Liver (tissue), 9 donors: Measurements from ENCODE around the gene TECPR1. TPM values are rescaled to one million over a fixed set of nuclear protein-coding genes. Genes with fewer than 3 reads are reported as not detected.

ENCODE experiments used
- DNase-seq: peaks from one replicate; pipeline ENCODE4 v3.0.0-alpha.2; 2017; ENCODE audit warnings: low spot score
- H3K27ac ChIP-seq, 2 donors: one replicate each; pipeline ENCODE4 v1.7.0; 2013; ENCODE audit warnings: inconsistent platforms in 2 of 2, low read length in 2 of 2, control low read depth in 1 of 2, low read depth in 1 of 2, mild to moderate bottlenecking in 1 of 2
- H3K27me3 ChIP-seq, 4 donors: one replicate each; pipeline versions ENCODE4 v1.6.1 to v1.7.0; 2013; ENCODE audit warnings: low read length in 3 of 4, inconsistent platforms in 1 of 4, mild to moderate bottlenecking in 1 of 4, moderate library complexity in 1 of 4; ENCODE audit not compliant: control insufficient read depth in 4 of 4, insufficient read depth in 4 of 4
- H3K36me3 ChIP-seq, 4 donors: one replicate each; pipeline versions ENCODE4 v1.6.1 to v1.7.0; 2013; ENCODE audit warnings: low read length in 3 of 4, mild to moderate bottlenecking in 3 of 4, low read depth in 1 of 4, moderate library complexity in 1 of 4; ENCODE audit not compliant: control insufficient read depth in 4 of 4, insufficient read depth in 3 of 4
- H3K4me1 ChIP-seq, 4 donors: one replicate each; pipeline versions ENCODE4 v1.6.1 to v1.7.0; 2013; ENCODE audit warnings: low read length in 3 of 4, mild to moderate bottlenecking in 3 of 4, moderate library complexity in 1 of 4; ENCODE audit not compliant: control insufficient read depth in 4 of 4, insufficient read depth in 4 of 4
- H3K4me3 ChIP-seq, 3 donors: one replicate each; pipeline versions ENCODE4 v1.6.1 to v1.7.0; 2013; ENCODE audit warnings: low read length in 3 of 3, control low read depth in 1 of 3, low read depth in 1 of 3, mild to moderate bottlenecking in 1 of 3
- H3K9ac ChIP-seq, 2 donors: one replicate each; pipeline ENCODE4 v1.7.0; 2013; ENCODE audit warnings: low read length in 2 of 2, mild to moderate bottlenecking in 2 of 2, moderate library complexity in 2 of 2, control low read depth in 1 of 2, low read depth in 1 of 2
- H3K9me3 ChIP-seq, 4 donors: one replicate each; pipeline versions ENCODE4 v1.6.1 to v1.7.0; 2013; ENCODE audit warnings: low read length in 3 of 4; ENCODE audit not compliant: control insufficient read depth in 4 of 4
- EGR1 ChIP-seq, 2 donors: IDR thresholded peaks; 2 replicates each; pipeline ENCODE4 v1.6.1; 2016 to 2018; ENCODE audit warnings: antibody characterized with exemption in 2 of 2, low read depth in 2 of 2
- FOXA1 ChIP-seq: IDR thresholded peaks from 2 replicates; pipeline ENCODE4 v1.6.1; 2016; ENCODE audit warnings: antibody characterized with exemption
- FOXA2 ChIP-seq: IDR thresholded peaks from 2 replicates; pipeline ENCODE4 v1.6.1; 2016; ENCODE audit warnings: antibody characterized with exemption
- GABPA ChIP-seq, 2 donors: IDR thresholded peaks in 1 of 2; conservative IDR thresholded peaks in 1 of 2; 2 replicates each; pipeline ENCODE4 v1.6.1; 2016; ENCODE audit warnings: antibody characterized with exemption in 2 of 2, mild to moderate bottlenecking in 1 of 2, moderate library complexity in 1 of 2
- HNF4A ChIP-seq, 2 donors: conservative IDR thresholded peaks; 2 replicates each; pipeline ENCODE4 v1.6.1; 2016; ENCODE audit warnings: antibody characterized with exemption in 2 of 2, mild to moderate bottlenecking in 2 of 2
- HNF4G ChIP-seq: IDR thresholded peaks from 2 replicates; pipeline ENCODE4 v1.6.1; 2016; ENCODE audit warnings: antibody characterized with exemption
- JUND ChIP-seq, 2 donors: IDR thresholded peaks; 2 replicates each; pipeline ENCODE4 v1.6.1; 2016; ENCODE audit warnings: antibody characterized with exemption in 2 of 2
- NR2F2 ChIP-seq: IDR thresholded peaks from 2 replicates; pipeline ENCODE4 v1.6.1; 2016; ENCODE audit warnings: antibody characterized with exemption
- RAD21 ChIP-seq, 2 donors: IDR thresholded peaks; 2 replicates each; pipeline ENCODE4 v1.6.1; 2016; ENCODE audit warnings: antibody characterized with exemption in 2 of 2, mild to moderate bottlenecking in 2 of 2
- RXRA ChIP-seq, 2 donors: IDR thresholded peaks; 2 replicates each; pipeline ENCODE4 v1.6.1; 2017 to 2018; ENCODE audit warnings: antibody characterized with exemption in 2 of 2, mild to moderate bottlenecking in 1 of 2
- SP1 ChIP-seq: IDR thresholded peaks from 2 replicates; pipeline ENCODE4 v1.6.1; 2018; ENCODE audit warnings: antibody characterized with exemption, mild to moderate bottlenecking
- TAF1 ChIP-seq: conservative IDR thresholded peaks from 2 replicates; pipeline ENCODE4 v1.6.1; 2016; ENCODE audit warnings: antibody characterized with exemption, mild to moderate bottlenecking
- YY1 ChIP-seq: IDR thresholded peaks from 2 replicates; pipeline ENCODE4 v1.6.1; 2016; ENCODE audit warnings: antibody characterized with exemption, mild to moderate bottlenecking
- WGBS: extraction: QIAGEN DNeasy Blood & Tissue Kit; methylation state at CpG from one replicate; pipeline ENCODE4 v1.1.7; 2013; 5-methylcytosine and 5-hydroxymethylcytosine counted together
- polyA plus RNA-seq, 2 donors: library from polyadenylated mRNA; stranded (reverse) in 1 of 2; unstranded in 1 of 2; fragments of 200-250 nt in 1 of 2; fragments of >200 nt in 1 of 2; fragmentation: Nextera tagmentation in 1 of 2; extraction: Ambion mirVana in 1 of 2; gene quantifications; one replicate each; pipeline versions ENCODE4 v1.2.1 to v1.2.3, GENCODE V29; 2013 to 2015
- total RNA-seq, 2 donors: library from RNA; depleted of rRNA; stranded (reverse); fragments of >200 nt; gene quantifications; one replicate each; pipeline ENCODE4 v1.2.3, GENCODE V29; 2014
- TF ChIP-seq, protein P1 (sequence below): fragments of 150-350 bp; IDR thresholded peaks from 2 replicates; pipeline ENCODE4 v1.5.1; 2017; ENCODE audit warnings: improper control_type of control experiment, low read depth, low read length; ENCODE audit not compliant: missing input control
- TF ChIP-seq, protein P2 (sequence below): IDR thresholded peaks from 2 replicates; pipeline ENCODE4 v1.6.1; 2016; ENCODE audit warnings: antibody characterized with exemption
- TF ChIP-seq, protein P3 (sequence below): IDR thresholded peaks from 2 replicates; pipeline ENCODE4 v1.6.1; 2016; ENCODE audit warnings: antibody characterized with exemption
- TF ChIP-seq, protein P4 (sequence below): IDR thresholded peaks from 2 replicates; pipeline ENCODE4 v1.6.1; 2016; ENCODE audit warnings: antibody characterized with exemption, mild to moderate bottlenecking
- TF ChIP-seq, protein P5 (sequence below): IDR thresholded peaks from 2 replicates; pipeline ENCODE4 v1.6.1; 2016; ENCODE audit warnings: antibody characterized with exemption
- donor health status: healthy.
- donor health status: healthy.
- donor health status: healthy.
- donor health status: healthy.
- donor health status: healthy.

TECPR1 gene
- total and polyA plus RNA-seq, 4 donors, result 3.3 to 16.3 (median 7.8) TPM

DNA sequence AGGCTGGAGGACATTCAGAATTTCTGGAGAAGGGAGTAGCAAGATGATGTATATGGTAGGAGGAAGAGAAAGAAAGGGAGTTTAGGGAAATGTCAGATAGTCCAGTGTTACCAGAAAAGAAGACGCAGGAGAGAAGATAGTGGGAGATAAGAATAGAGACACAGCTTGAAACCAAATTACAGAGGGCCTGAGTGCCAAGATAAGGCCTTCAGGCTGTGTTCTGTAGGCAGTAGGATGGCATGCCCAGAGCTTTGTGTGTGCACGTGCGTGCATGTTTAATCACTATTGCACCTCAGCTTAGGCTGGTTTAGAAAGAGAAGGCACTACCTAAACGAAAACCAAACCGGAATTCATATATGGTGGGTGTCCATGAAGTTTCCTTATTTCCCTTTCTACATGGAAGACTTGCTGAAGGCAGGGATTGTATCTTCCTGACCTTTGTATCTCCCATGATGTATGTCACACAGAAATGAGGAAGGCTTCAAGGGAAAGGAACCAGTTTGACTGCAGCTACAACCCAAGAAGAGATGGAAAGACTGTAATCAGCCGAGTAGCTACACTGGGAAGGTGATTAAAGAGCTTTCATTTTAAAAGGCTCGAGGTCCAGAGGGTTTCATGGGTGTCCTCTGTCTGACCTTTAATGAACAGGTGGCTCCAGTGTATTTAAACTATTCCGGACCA is 76.6 kb downstream of the TECPR1 start:
- WGBS, result 91% methylated on average over 8 of the region's 8 CpGs
- no peak overlapping the region for H3K27ac ChIP-seq
- H3K9ac ChIP-seq, result no peak overlapping the region
- TF ChIP-seq JUND (IDR thresholded peaks at IDR 0.05) (no peak), NR2F2 (no peak), TAF1 (no peak), SP1 (no peak), RAD21 (IDR thresholded peaks at IDR 0.05) (no peak), YY1 (no peak), GABPA (IDR thresholded peaks at IDR 0.05 in 1 of 2, conservative IDR thresholded peaks at IDR 0.05 in 1 of 2) (no peak), HNF4G (no peak), RXRA (IDR thresholded peaks at IDR 0.05) (no peak), HNF4A (conservative IDR thresholded peaks at IDR 0.05) (no peak), EGR1 (IDR thresholded peaks at IDR 0.05; ENCODE audit: low read depth in 2 of 2) (no peak), FOXA1 (no peak), FOXA2 (no peak)
- TF ChIP-seq, protein P1, sequence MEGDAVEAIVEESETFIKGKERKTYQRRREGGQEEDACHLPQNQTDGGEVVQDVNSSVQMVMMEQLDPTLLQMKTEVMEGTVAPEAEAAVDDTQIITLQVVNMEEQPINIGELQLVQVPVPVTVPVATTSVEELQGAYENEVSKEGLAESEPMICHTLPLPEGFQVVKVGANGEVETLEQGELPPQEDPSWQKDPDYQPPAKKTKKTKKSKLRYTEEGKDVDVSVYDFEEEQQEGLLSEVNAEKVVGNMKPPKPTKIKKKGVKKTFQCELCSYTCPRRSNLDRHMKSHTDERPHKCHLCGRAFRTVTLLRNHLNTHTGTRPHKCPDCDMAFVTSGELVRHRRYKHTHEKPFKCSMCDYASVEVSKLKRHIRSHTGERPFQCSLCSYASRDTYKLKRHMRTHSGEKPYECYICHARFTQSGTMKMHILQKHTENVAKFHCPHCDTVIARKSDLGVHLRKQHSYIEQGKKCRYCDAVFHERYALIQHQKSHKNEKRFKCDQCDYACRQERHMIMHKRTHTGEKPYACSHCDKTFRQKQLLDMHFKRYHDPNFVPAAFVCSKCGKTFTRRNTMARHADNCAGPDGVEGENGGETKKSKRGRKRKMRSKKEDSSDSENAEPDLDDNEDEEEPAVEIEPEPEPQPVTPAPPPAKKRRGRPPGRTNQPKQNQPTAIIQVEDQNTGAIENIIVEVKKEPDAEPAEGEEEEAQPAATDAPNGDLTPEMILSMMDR, result no peak
- TF ChIP-seq, protein P2, sequence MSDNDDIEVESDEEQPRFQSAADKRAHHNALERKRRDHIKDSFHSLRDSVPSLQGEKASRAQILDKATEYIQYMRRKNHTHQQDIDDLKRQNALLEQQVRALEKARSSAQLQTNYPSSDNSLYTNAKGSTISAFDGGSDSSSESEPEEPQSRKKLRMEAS, result no peak
- TF ChIP-seq, protein P3, sequence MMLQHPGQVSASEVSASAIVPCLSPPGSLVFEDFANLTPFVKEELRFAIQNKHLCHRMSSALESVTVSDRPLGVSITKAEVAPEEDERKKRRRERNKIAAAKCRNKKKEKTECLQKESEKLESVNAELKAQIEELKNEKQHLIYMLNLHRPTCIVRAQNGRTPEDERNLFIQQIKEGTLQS, result no peak
- TF ChIP-seq, protein P4, sequence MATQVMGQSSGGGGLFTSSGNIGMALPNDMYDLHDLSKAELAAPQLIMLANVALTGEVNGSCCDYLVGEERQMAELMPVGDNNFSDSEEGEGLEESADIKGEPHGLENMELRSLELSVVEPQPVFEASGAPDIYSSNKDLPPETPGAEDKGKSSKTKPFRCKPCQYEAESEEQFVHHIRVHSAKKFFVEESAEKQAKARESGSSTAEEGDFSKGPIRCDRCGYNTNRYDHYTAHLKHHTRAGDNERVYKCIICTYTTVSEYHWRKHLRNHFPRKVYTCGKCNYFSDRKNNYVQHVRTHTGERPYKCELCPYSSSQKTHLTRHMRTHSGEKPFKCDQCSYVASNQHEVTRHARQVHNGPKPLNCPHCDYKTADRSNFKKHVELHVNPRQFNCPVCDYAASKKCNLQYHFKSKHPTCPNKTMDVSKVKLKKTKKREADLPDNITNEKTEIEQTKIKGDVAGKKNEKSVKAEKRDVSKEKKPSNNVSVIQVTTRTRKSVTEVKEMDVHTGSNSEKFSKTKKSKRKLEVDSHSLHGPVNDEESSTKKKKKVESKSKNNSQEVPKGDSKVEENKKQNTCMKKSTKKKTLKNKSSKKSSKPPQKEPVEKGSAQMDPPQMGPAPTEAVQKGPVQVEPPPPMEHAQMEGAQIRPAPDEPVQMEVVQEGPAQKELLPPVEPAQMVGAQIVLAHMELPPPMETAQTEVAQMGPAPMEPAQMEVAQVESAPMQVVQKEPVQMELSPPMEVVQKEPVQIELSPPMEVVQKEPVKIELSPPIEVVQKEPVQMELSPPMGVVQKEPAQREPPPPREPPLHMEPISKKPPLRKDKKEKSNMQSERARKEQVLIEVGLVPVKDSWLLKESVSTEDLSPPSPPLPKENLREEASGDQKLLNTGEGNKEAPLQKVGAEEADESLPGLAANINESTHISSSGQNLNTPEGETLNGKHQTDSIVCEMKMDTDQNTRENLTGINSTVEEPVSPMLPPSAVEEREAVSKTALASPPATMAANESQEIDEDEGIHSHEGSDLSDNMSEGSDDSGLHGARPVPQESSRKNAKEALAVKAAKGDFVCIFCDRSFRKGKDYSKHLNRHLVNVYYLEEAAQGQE, result no peak
- TF ChIP-seq, protein P5, sequence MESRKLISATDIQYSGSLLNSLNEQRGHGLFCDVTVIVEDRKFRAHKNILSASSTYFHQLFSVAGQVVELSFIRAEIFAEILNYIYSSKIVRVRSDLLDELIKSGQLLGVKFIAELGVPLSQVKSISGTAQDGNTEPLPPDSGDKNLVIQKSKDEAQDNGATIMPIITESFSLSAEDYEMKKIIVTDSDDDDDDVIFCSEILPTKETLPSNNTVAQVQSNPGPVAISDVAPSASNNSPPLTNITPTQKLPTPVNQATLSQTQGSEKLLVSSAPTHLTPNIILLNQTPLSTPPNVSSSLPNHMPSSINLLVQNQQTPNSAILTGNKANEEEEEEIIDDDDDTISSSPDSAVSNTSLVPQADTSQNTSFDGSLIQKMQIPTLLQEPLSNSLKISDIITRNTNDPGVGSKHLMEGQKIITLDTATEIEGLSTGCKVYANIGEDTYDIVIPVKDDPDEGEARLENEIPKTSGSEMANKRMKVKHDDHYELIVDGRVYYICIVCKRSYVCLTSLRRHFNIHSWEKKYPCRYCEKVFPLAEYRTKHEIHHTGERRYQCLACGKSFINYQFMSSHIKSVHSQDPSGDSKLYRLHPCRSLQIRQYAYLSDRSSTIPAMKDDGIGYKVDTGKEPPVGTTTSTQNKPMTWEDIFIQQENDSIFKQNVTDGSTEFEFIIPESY, result no peak
- no peak for DNase-seq
- no peaks in the 10 kb centered on the region for H3K9me3 ChIP-seq
- peaks cover 0 to 20% (median 6%) of the 10 kb centered on the region in 4 donors for H3K4me1 ChIP-seq
- H3K36me3 ChIP-seq, result peaks cover 0 to 9% (median 6%) of the 10 kb centered on the region in 4 donors
- H3K4me3 ChIP-seq, result no peak overlapping the region
- no peaks in the 10 kb centered on the region for H3K27me3 ChIP-seq
